H1 (cell line): ENCODE results near the gene CD37. TPM values are rescaled to one million over a fixed set of nuclear protein-coding genes. Genes with fewer than 3 reads are reported as not detected.

ENCODE experiments used
- BACH1 ChIP-seq: IDR thresholded peaks from 2 replicates; pipeline ENCODE4 v1.6.1; 2012; ENCODE audit warnings: low read length, improper control_type of control experiment
- CREB1 ChIP-seq: IDR thresholded peaks from 2 replicates; pipeline ENCODE4 v1.6.1; 2012; ENCODE audit warnings: inconsistent platforms
- GTF2F1 ChIP-seq: IDR thresholded peaks from 2 replicates; pipeline ENCODE4 v1.6.1; 2012; ENCODE audit warnings: low read depth, low read length, improper control_type of control experiment, borderline replicate concordance
- SP2 ChIP-seq: IDR thresholded peaks from 2 replicates; pipeline ENCODE4 v1.6.1; 2012; ENCODE audit warnings: mild to moderate bottlenecking, low read length, inconsistent platforms
- TBP ChIP-seq: IDR thresholded peaks from 2 replicates; pipeline ENCODE4 v1.6.1; 2011; ENCODE audit warnings: low read depth, low read length, improper control_type of control experiment
- YY1 ChIP-seq: IDR thresholded peaks from 2 replicates; pipeline ENCODE4 v1.6.1; 2011; ENCODE audit warnings: low read depth, mild to moderate bottlenecking, low read length
- polyA plus RNA-seq, 7 experiments: library from polyadenylated mRNA; depleted of rRNA in 3 of 7; stranded (reverse) in 5 of 7; unstranded in 2 of 7; fragments of >200 nt in 5 of 7; fragments of 200-250 nt in 2 of 7; gene quantifications; 1 replicate in 5 of 7; 2 replicates in 1 of 7; 4 replicates in 1 of 7; pipeline versions ENCODE4 v1.2.1 to v1.2.3, GENCODE V29; 2011 to 2013; ENCODE audit warnings: missing spikeins in 2 of 7, mixed read lengths in 2 of 7
- total RNA-seq: library from RNA; stranded (reverse); fragmentation: NEBNext Ultra II Directional; extraction: Animal tissue kit (Norgen Biotek cat#: 25700); gene quantifications from 2 replicates; pipeline ENCODE4 v1.2.1, GENCODE V29; 2021
- TF ChIP-seq, protein P1 (sequence below): fragments of 300-600 bp; sonication (generic); IDR thresholded peaks from 2 replicates; pipeline ENCODE4 v1.7.1; 2012; ENCODE audit warnings: low read length, moderate library complexity, mild to moderate bottlenecking, inconsistent platforms; ENCODE audit not compliant: insufficient replicate concordance

The CD37 gene
- total and polyA plus RNA-seq, 2 of the 8 experiments (the other 6 are each of a cell fraction or from before 2014, with no cell fraction given): not detected

DNA sequence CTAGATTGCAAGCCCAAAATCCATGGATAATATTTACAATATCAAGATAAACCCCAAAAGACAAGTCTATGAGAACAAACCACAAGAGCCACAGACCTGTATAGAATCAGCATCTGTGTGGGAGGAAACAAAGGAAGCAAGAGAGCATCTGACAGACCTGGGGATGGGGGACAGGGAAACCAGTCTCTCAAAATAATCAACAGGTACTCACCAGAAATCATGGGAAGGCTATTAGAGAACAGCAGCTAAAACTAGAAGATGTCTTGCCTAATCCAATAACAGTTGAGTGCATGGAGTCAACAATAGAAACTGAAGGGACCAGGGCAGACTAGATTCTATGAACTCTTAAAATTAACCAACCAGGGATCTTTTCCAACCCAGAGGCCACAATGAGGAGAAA is 18.9 kb upstream of the CD37 start (continued):
- TF ChIP-seq, protein P1, sequence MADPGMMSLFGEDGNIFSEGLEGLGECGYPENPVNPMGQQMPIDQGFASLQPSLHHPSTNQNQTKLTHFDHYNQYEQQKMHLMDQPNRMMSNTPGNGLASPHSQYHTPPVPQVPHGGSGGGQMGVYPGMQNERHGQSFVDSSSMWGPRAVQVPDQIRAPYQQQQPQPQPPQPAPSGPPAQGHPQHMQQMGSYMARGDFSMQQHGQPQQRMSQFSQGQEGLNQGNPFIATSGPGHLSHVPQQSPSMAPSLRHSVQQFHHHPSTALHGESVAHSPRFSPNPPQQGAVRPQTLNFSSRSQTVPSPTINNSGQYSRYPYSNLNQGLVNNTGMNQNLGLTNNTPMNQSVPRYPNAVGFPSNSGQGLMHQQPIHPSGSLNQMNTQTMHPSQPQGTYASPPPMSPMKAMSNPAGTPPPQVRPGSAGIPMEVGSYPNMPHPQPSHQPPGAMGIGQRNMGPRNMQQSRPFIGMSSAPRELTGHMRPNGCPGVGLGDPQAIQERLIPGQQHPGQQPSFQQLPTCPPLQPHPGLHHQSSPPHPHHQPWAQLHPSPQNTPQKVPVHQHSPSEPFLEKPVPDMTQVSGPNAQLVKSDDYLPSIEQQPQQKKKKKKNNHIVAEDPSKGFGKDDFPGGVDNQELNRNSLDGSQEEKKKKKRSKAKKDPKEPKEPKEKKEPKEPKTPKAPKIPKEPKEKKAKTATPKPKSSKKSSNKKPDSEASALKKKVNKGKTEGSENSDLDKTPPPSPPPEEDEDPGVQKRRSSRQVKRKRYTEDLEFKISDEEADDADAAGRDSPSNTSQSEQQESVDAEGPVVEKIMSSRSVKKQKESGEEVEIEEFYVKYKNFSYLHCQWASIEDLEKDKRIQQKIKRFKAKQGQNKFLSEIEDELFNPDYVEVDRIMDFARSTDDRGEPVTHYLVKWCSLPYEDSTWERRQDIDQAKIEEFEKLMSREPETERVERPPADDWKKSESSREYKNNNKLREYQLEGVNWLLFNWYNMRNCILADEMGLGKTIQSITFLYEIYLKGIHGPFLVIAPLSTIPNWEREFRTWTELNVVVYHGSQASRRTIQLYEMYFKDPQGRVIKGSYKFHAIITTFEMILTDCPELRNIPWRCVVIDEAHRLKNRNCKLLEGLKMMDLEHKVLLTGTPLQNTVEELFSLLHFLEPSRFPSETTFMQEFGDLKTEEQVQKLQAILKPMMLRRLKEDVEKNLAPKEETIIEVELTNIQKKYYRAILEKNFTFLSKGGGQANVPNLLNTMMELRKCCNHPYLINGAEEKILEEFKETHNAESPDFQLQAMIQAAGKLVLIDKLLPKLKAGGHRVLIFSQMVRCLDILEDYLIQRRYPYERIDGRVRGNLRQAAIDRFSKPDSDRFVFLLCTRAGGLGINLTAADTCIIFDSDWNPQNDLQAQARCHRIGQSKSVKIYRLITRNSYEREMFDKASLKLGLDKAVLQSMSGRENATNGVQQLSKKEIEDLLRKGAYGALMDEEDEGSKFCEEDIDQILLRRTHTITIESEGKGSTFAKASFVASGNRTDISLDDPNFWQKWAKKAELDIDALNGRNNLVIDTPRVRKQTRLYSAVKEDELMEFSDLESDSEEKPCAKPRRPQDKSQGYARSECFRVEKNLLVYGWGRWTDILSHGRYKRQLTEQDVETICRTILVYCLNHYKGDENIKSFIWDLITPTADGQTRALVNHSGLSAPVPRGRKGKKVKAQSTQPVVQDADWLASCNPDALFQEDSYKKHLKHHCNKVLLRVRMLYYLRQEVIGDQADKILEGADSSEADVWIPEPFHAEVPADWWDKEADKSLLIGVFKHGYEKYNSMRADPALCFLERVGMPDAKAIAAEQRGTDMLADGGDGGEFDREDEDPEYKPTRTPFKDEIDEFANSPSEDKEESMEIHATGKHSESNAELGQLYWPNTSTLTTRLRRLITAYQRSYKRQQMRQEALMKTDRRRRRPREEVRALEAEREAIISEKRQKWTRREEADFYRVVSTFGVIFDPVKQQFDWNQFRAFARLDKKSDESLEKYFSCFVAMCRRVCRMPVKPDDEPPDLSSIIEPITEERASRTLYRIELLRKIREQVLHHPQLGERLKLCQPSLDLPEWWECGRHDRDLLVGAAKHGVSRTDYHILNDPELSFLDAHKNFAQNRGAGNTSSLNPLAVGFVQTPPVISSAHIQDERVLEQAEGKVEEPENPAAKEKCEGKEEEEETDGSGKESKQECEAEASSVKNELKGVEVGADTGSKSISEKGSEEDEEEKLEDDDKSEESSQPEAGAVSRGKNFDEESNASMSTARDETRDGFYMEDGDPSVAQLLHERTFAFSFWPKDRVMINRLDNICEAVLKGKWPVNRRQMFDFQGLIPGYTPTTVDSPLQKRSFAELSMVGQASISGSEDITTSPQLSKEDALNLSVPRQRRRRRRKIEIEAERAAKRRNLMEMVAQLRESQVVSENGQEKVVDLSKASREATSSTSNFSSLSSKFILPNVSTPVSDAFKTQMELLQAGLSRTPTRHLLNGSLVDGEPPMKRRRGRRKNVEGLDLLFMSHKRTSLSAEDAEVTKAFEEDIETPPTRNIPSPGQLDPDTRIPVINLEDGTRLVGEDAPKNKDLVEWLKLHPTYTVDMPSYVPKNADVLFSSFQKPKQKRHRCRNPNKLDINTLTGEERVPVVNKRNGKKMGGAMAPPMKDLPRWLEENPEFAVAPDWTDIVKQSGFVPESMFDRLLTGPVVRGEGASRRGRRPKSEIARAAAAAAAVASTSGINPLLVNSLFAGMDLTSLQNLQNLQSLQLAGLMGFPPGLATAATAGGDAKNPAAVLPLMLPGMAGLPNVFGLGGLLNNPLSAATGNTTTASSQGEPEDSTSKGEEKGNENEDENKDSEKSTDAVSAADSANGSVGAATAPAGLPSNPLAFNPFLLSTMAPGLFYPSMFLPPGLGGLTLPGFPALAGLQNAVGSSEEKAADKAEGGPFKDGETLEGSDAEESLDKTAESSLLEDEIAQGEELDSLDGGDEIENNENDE: no peak
- TF ChIP-seq BACH1 (no peak), YY1 (no peak), SP2 (no peak), GTF2F1 (no peak), CREB1 (no peak), TBP (no peak)
